DOHH2 (cell line): ENCODE results near the gene TRMT13.

ENCODE experiments used
- H3F3A ChIP-seq: fragments of 200-600 bp; sonication (generic), shearing (Covaris generic); 2 replicates; pipeline ENCODE4 v1.6.0; 2016; ENCODE audit warnings: antibody characterized with exemption, mild to moderate bottlenecking; ENCODE audit not compliant: control insufficient read depth, insufficient read depth
- H3K27ac ChIP-seq: fragments of 200-600 bp; sonication (generic); 2 replicates; pipeline ENCODE4 v1.5.1; 2014; ENCODE audit warnings: low read depth, mild to moderate bottlenecking, low read length, moderate library complexity
- H3K27me3 ChIP-seq: fragments of 200-600 bp; sonication (generic); 2 replicates; pipeline ENCODE4 v1.6.1; 2014; ENCODE audit warnings: mild to moderate bottlenecking, low read length, mixed read lengths; ENCODE audit not compliant: control insufficient read depth
- H3K36me3 ChIP-seq: fragments of 200-600 bp; sonication (generic); 2 replicates; pipeline ENCODE4 v1.6.1; 2014; ENCODE audit warnings: mild to moderate bottlenecking, low read length, moderate library complexity, mixed read lengths; ENCODE audit not compliant: control insufficient read depth
- H3K4me1 ChIP-seq: fragments of 200-600 bp; sonication (generic); 2 replicates; pipeline ENCODE4 v1.6.1; 2014; ENCODE audit warnings: mild to moderate bottlenecking, low read length, mixed read lengths; ENCODE audit not compliant: control insufficient read depth
- H3K4me2 ChIP-seq: fragments of 200-600 bp; sonication (generic); 2 replicates; pipeline ENCODE4 v1.6.0; 2014; ENCODE audit warnings: mild to moderate bottlenecking, low read length, moderate library complexity
- H3K4me3 ChIP-seq: fragments of 200-600 bp; sonication (generic); 2 replicates; pipeline ENCODE4 v1.5.1; 2014; ENCODE audit warnings: mild to moderate bottlenecking, low read length, mixed read lengths
- H3K79me2 ChIP-seq: fragments of 200-600 bp; sonication (generic); 2 replicates; pipeline ENCODE4 v1.6.1; 2014; ENCODE audit warnings: mild to moderate bottlenecking, low read length, mixed read lengths; ENCODE audit not compliant: control insufficient read depth
- H3K9me2 ChIP-seq: fragments of 200-600 bp; sonication (generic); replicated peaks from 2 replicates; pipeline ENCODE4 v1.6.1; 2014; ENCODE audit warnings: mild to moderate bottlenecking, low read length, mixed read lengths; ENCODE audit not compliant: control insufficient read depth
- H3K9me3 ChIP-seq: fragments of 200-600 bp; sonication (generic); 2 replicates; pipeline ENCODE4 v1.6.1; 2014; ENCODE audit warnings: antibody characterized with exemption, low read length, mixed read lengths; ENCODE audit not compliant: control insufficient read depth, insufficient read depth
- H4K20me1 ChIP-seq: fragments of 200-600 bp; sonication (generic); 2 replicates; pipeline ENCODE4 v1.6.0; 2014; ENCODE audit warnings: low read depth, mild to moderate bottlenecking, antibody characterized with exemption, low read length, moderate library complexity; ENCODE audit not compliant: control insufficient read depth, insufficient read depth
- CTCF ChIP-seq: fragments of 200-600 bp; sonication (generic); IDR thresholded peaks from one replicate; pipeline ENCODE4 v1.5.1; 2014; ENCODE audit warnings: antibody characterized with exemption, mild to moderate bottlenecking, low read depth, low read length; ENCODE audit not compliant: poor library complexity, severe bottlenecking
- EZH2phosphoT487 ChIP-seq: fragments of 200-600 bp; sonication (generic); IDR thresholded peaks from 2 replicates; pipeline ENCODE4 v1.6.1; 2017; ENCODE audit warnings: borderline replicate concordance, mild to moderate bottlenecking, antibody characterized with exemption, low read length, moderate library complexity, mixed read lengths

The TRMT13 gene

GRCh38 chr1:100162881-100163280, 29.9 kb downstream of the TRMT13 start:
- Histone ChIP-seq H3F3A (no peaks in the 10 kb centered on the region), H3K9me2 (no peaks in the 10 kb centered on the region), H3K27me3 (no peaks in the 10 kb centered on the region), H3K4me2 (no peak overlapping the region), H3K27ac (no peak overlapping the region), H3K79me2 (no peaks in the 10 kb centered on the region), H4K20me1 (no peaks in the 10 kb centered on the region), H3K9me3 (no peaks in the 10 kb centered on the region), H3K4me3 (no peak overlapping the region), H3K36me3 (no peaks in the 10 kb centered on the region), H3K4me1 (no peaks in the 10 kb centered on the region)
- TF ChIP-seq EZH2phosphoT487: no peak
- TF ChIP-seq CTCF: no peak

- no peaks in the 10 kb centered on the region for H3K9me3 ChIP-seq
- H4K20me1 ChIP-seq: no peaks in the 10 kb centered on the region
- H3F3A ChIP-seq: no peaks in the 10 kb centered on the region
- H3K4me2 ChIP-seq: no peak overlapping the region
- no peak overlapping the region for H3K27ac ChIP-seq
- no peak overlapping the region for H3K4me3 ChIP-seq
- no peak for TF ChIP-seq EZH2phosphoT487
- TF ChIP-seq CTCF: no peak
- H3K79me2 ChIP-seq: no peaks in the 10 kb centered on the region
- H3K4me1 ChIP-seq: no peaks in the 10 kb centered on the region
- no peaks in the 10 kb centered on the region for H3K27me3 ChIP-seq
- no peaks in the 10 kb centered on the region for H3K36me3 ChIP-seq
- no peaks in the 10 kb centered on the region for H3K9me2 ChIP-seq
Measured at GRCh38 chr1:100164216-100164615, 31.3 kb downstream of the TRMT13 start.

- no peaks in the 10 kb centered on the region for H4K20me1 ChIP-seq
- H3K9me3 ChIP-seq: no peaks in the 10 kb centered on the region
- H3K4me2 ChIP-seq: no peak overlapping the region
- H3K4me3 ChIP-seq: no peak overlapping the region
- no peaks in the 10 kb centered on the region for H3F3A ChIP-seq
- no peaks in the 10 kb centered on the region for H3K4me1 ChIP-seq
- no peak overlapping the region for H3K27ac ChIP-seq
- no peaks in the 10 kb centered on the region for H3K9me2 ChIP-seq
- no peaks in the 10 kb centered on the region for H3K36me3 ChIP-seq
- no peaks in the 10 kb centered on the region for H3K27me3 ChIP-seq
- H3K79me2 ChIP-seq: no peaks in the 10 kb centered on the region
- TF ChIP-seq EZH2phosphoT487 (no peak), CTCF (no peak)
Measured at GRCh38 chr1:100164702-100165101, 31.7 kb downstream of the TRMT13 start.

- H3K9me3 ChIP-seq: no peaks in the 10 kb centered on the region
- no peaks in the 10 kb centered on the region for H4K20me1 ChIP-seq
- no peaks in the 10 kb centered on the region for H3K9me2 ChIP-seq
- H3K4me1 ChIP-seq: no peaks in the 10 kb centered on the region
- H3F3A ChIP-seq: no peaks in the 10 kb centered on the region
- H3K79me2 ChIP-seq: no peaks in the 10 kb centered on the region
- no peak overlapping the region for H3K27ac ChIP-seq
- no peaks in the 10 kb centered on the region for H3K27me3 ChIP-seq
- H3K36me3 ChIP-seq: no peaks in the 10 kb centered on the region
- no peak for TF ChIP-seq EZH2phosphoT487
- TF ChIP-seq CTCF: no peak
- H3K4me3 ChIP-seq: no peak overlapping the region
- H3K4me2 ChIP-seq: no peak overlapping the region
Measured at GRCh38 chr1:100168051-100168450, 35.1 kb downstream of the TRMT13 start.
